ENCODE results near the gene SLC29A2. TPM values are rescaled to one million over a fixed set of nuclear protein-coding genes. Genes with fewer than 3 reads are reported as not detected.

SLC29A2 gene
- total and polyA plus RNA-seq, 2 of the 8 experiments (the other 6 are each of a cell fraction or from before 2014, with no cell fraction given), result 29.3 to 31.6 TPM

GRCh38 chr11:66347425-66348276 lies 23.9 kb downstream of the SLC29A2 start, which contains the start of gene B4GAT1:
TSS of gene B4GAT1 (minus strand) at chr11:66347629. CDS start at chr11:66347545, 84 bp downstream.
- DNase-seq (ENCODE audit: low read depth in 1 of 2, low spot score in 2 of 2) (peak; percentile 74 to 84), FAIRE-seq (no peak)
- H4K20me1 ChIP-seq (replicated peaks in 1 of 2; ENCODE audit: control insufficient read depth in 1 of 2, insufficient read depth in 2 of 2, low read length in 2 of 2), result peaks cover 3 to 4% of the 10 kb centered on the region in 2 experiments
- peak within 1 kb of the TSS; percentile 82 for H4K91ac ChIP-seq (replicated peaks; ENCODE audit: insufficient read length, low read length)
- peaks cover 0 to 2% (median 0%) of the 10 kb centered on the region in 4 experiments; a peak in 3 of 7 replicates for H3K27me3 ChIP-seq (replicated peaks in 1 of 4; ENCODE audit: control insufficient read depth in 3 of 4, extremely low read depth in 1 of 4, insufficient read depth in 3 of 4, low read length in 3 of 4)
- H3K9ac ChIP-seq (replicated peaks in 1 of 4; ENCODE audit: extremely low read depth in 1 of 4, low read depth in 3 of 4, low read length in 3 of 4), result peak within 1 kb of the TSS; percentile 70 to 88 (median 80)
- no peaks in the 10 kb centered on the region for H3K9me3 ChIP-seq (ENCODE audit: insufficient read depth in 2 of 2, low read depth in 1 of 2, low read length in 1 of 2)
- H3K4me1 ChIP-seq (replicated peaks in 1 of 4; ENCODE audit: control insufficient read depth in 3 of 4, insufficient read depth in 4 of 4, low read length in 3 of 4), result peaks cover 0 to 15% (median 9%) of the 10 kb centered on the region in 4 experiments; a peak in 6 of 7 replicates
- no peak within 1 kb of the TSS; the same call in 1 of the 2 replicates for H2AK5ac ChIP-seq (ENCODE audit: low read depth, low read length)
- H3K23me2 ChIP-seq (ENCODE audit: low read depth, low read length), result peaks cover 21% of the 10 kb centered on the region
- peak within 1 kb of the TSS; percentile 93 for H3K4ac ChIP-seq (replicated peaks; ENCODE audit: insufficient read length, low read depth, low read length)
- peak within 1 kb of the TSS; percentile 91 for H3K56ac ChIP-seq (replicated peaks; ENCODE audit: insufficient read length, low read depth, low read length)
- no peak within 1 kb of the TSS for H2BK20ac ChIP-seq (ENCODE audit: low read length)
- H3K18ac ChIP-seq (ENCODE audit: extremely low read depth, low read length), result peak within 1 kb of the TSS; percentile 55
- H2BK12ac ChIP-seq (ENCODE audit: low read depth, low read length), result peak within 1 kb of the TSS; percentile 52; the same call in 1 of the 2 replicates
- H3K14ac ChIP-seq (ENCODE audit: insufficient read length), result no peak within 1 kb of the TSS
- peaks cover 0 to 14% of the 10 kb centered on the region in 2 experiments; a peak in 2 of 4 replicates for H3K79me2 ChIP-seq (ENCODE audit: control insufficient read depth in 1 of 2, insufficient read depth in 2 of 2, low read length in 2 of 2)
- peak within 1 kb of the TSS; percentile 80 to 99 for H3K4me2 ChIP-seq (ENCODE audit: insufficient read depth in 1 of 2, low read depth in 2 of 2, low read length in 2 of 2)
- H3K36me3 ChIP-seq (ENCODE audit: control insufficient read depth in 2 of 4, insufficient read depth in 4 of 4, low read length in 3 of 4), result no peaks in the 10 kb centered on the region
- 1% methylated on average over 48 of the region's 101 CpGs; no CpG with 5 or more reads in 1 of the 2 experiments for WGBS, 2 experiments (ENCODE audit: extremely low coverage in 1 of 2, insufficient coverage in 1 of 2, insufficient read length in 1 of 2, insufficient replicate concordance in 2 of 2, low coverage in 1 of 2, low lambda C conversion rate in 2 of 2, missing lambda C conversion rate in 1 of 2)
- H3K23ac ChIP-seq (ENCODE audit: insufficient read length), result no peak within 1 kb of the TSS
- peak within 1 kb of the TSS; percentile 57; the same call in 1 of the 2 replicates for H2BK5ac ChIP-seq (ENCODE audit: low read depth, low read length)
- H4K8ac ChIP-seq (ENCODE audit: extremely low read depth, insufficient read depth, low read length), result peak within 1 kb of the TSS; percentile 57
- H3K79me1 ChIP-seq (ENCODE audit: low read depth, low read length), result no peaks in the 10 kb centered on the region; the same call in none of the 2 replicates
- ChIA-PET CTCF (ENCODE audit: partially characterized antibody) (interaction anchor here (0.6 to 3.9 kb wide), 10 partner anchors 12 to 42 kb away, joined by 3 to 27 read pairs (median 6); partner anchors contain the start of gene RIN1), POLR2A (ENCODE audit: partially characterized antibody) (interaction anchor here (0.5 to 28.7 kb wide), 16 partner anchors 10 to 826 kb away, joined by 3 to 487 read pairs (median 4); partner anchors contain the start of genes RIN1 and SLC29A2)
- H2BK120ac ChIP-seq (replicated peaks; ENCODE audit: low read depth, low read length), result peak within 1 kb of the TSS; percentile 10
- peak within 1 kb of the TSS; percentile 75 for H4K5ac ChIP-seq (ENCODE audit: insufficient read length, low read depth, low read length)
- H3K27ac ChIP-seq (ENCODE audit: low read depth, low read length), result peak within 1 kb of the TSS; percentile 69
- H2BK15ac ChIP-seq (ENCODE audit: low read length), result peak within 1 kb of the TSS; percentile 31; the same call in 1 of the 2 replicates
- H3K4me3 ChIP-seq (ENCODE audit: extremely low read depth in 1 of 4, insufficient read depth in 2 of 4, low read depth in 3 of 4, low read length in 4 of 4), result peak within 1 kb of the TSS; percentile 55 to 89 (median 82)
- peak within 1 kb of the TSS; percentile 84; the same call in 1 of the 2 replicates for H2AFZ ChIP-seq (ENCODE audit: low read length)
- TF ChIP-seq SP4 (IDR thresholded peaks at IDR 0.05; ENCODE audit: low read length) (peak; percentile 34; the same call in 1 of the 2 replicates), BACH1 (IDR thresholded peaks at IDR 0.05; ENCODE audit: low read length) (peak; percentile 80; the same call in 1 of the 2 replicates), POLR2AphosphoS5 (IDR thresholded peaks at IDR 0.05; ENCODE audit: low read depth, low read length) (peak; percentile 83), E2F6 (IDR thresholded peaks at IDR 0.05) (0 out of 2 replicates have a peak, but pooled peaks have one; percentile 7), ATF2 (IDR thresholded peaks at IDR 0.05; ENCODE audit: low read length) (peak; percentile 84; the same call in 1 of the 2 replicates), MAX (IDR thresholded peaks at IDR 0.05) (peak; percentile 55), ASH2L (IDR thresholded peaks at IDR 0.05; ENCODE audit: low read length) (peak; percentile 100), TBP (IDR thresholded peaks at IDR 0.05; ENCODE audit: low read depth, low read length) (peak; percentile 100)
